CD14-positive monocyte (primary cell): Measurements from ENCODE around the gene TMEM140. TPM values are rescaled to one million over a fixed set of nuclear protein-coding genes. Genes with fewer than 3 reads are reported as not detected.

Experiments
- DNase-seq, 3 donors: peaks; one replicate each; pipeline ENCODE4 v3.0.0-alpha.2; 2011 to 2022
- H2AFZ ChIP-seq: 2 replicates; pipeline ENCODE4 v1.6.0; 2012; ENCODE audit warnings: mild to moderate bottlenecking, low read depth, low read length, inconsistent platforms; ENCODE audit not compliant: insufficient read depth, poor library complexity, severe bottlenecking
- H3K27ac ChIP-seq, 2 donors: 1 replicate in 1 of 2; 2 replicates in 1 of 2; pipeline ENCODE4 v1.5.1; 2012 to 2013; ENCODE audit warnings: low read length in 2 of 2, control low read depth in 1 of 2, inconsistent platforms in 1 of 2, low read depth in 1 of 2, mild to moderate bottlenecking in 1 of 2
- H3K27me3 ChIP-seq, 2 donors: one replicate each; pipeline versions ENCODE4 v1.6.0 to v1.6.1; 2011 to 2013; ENCODE audit warnings: low read length in 2 of 2; ENCODE audit not compliant: control insufficient read depth in 2 of 2, insufficient read depth in 2 of 2
- H3K36me3 ChIP-seq, 2 donors: replicated peaks in 1 of 2; 1 replicate in 1 of 2; 2 replicates in 1 of 2; pipeline versions ENCODE4 v1.5.1 to v1.6.1; 2012 to 2013; ENCODE audit warnings: low read length in 2 of 2, control low read depth in 1 of 2, inconsistent platforms in 1 of 2, mild to moderate bottlenecking in 1 of 2; ENCODE audit not compliant: insufficient read depth in 2 of 2, control insufficient read depth in 1 of 2
- H3K4me1 ChIP-seq, 2 donors: 1 replicate in 1 of 2; 2 replicates in 1 of 2; pipeline versions ENCODE4 v1.5.1 to v1.6.1; 2012 to 2013; ENCODE audit warnings: low read length in 2 of 2, control low read depth in 1 of 2, inconsistent platforms in 1 of 2, mild to moderate bottlenecking in 1 of 2, moderate library complexity in 1 of 2; ENCODE audit not compliant: insufficient read depth in 2 of 2, control insufficient read depth in 1 of 2
- H3K4me2 ChIP-seq: replicated peaks from 2 replicates; pipeline ENCODE3; 2012; ENCODE audit warnings: low read length, moderate library complexity, mild to moderate bottlenecking; ENCODE audit not compliant: poor library complexity, severe bottlenecking; ENCODE audit errors: extremely low read depth
- H3K4me3 ChIP-seq, 3 experiments: fragments of 200-600 bp in 1 of 3; sonication (generic) in 1 of 3; replicated peaks in 1 of 3; 1 replicate in 2 of 3; 2 replicates in 1 of 3; pipeline ENCODE4 v1.5.1; 2011 to 2013; ENCODE audit warnings: low read length in 3 of 3, mild to moderate bottlenecking in 3 of 3, control low read depth in 2 of 3, low read depth in 2 of 3, inconsistent platforms in 1 of 3, moderate library complexity in 1 of 3
- H3K79me2 ChIP-seq: 2 replicates; pipeline ENCODE4 v1.6.0; 2012; ENCODE audit warnings: mild to moderate bottlenecking, control low read depth, inconsistent platforms, low read length, moderate library complexity; ENCODE audit not compliant: insufficient read depth
- H3K9ac ChIP-seq: 2 replicates; pipeline ENCODE4 v1.6.0; 2017; ENCODE audit warnings: low read length, mild to moderate bottlenecking; ENCODE audit not compliant: insufficient read depth, poor library complexity, severe bottlenecking
- H3K9me3 ChIP-seq, 2 donors: replicated peaks in 1 of 2; 1 replicate in 1 of 2; 2 replicates in 1 of 2; pipeline versions ENCODE4 v1.5.1 to v1.6.1; 2012 to 2013; ENCODE audit warnings: low read length in 2 of 2, control low read depth in 1 of 2; ENCODE audit not compliant: control insufficient read depth in 1 of 2, insufficient read depth in 1 of 2
- H4K20me1 ChIP-seq: 2 replicates; pipeline ENCODE4 v1.6.0; 2012; ENCODE audit warnings: mild to moderate bottlenecking, low read length, control low read depth, moderate library complexity; ENCODE audit not compliant: insufficient read depth
- H3K27ac Mint-ChIP-seq, 7 donors: one replicate each; pipeline ENCODE4 v1.8.0; 2020; ENCODE audit warnings: mild to moderate bottlenecking in 7 of 7, mixed read lengths in 7 of 7, moderate library complexity in 6 of 7, inconsistent platforms in 2 of 7
- H3K27me3 Mint-ChIP-seq, 3 donors: one replicate each; pipeline ENCODE4 v1.8.0; 2021 to 2022; ENCODE audit warnings: low read depth in 3 of 3, mild to moderate bottlenecking in 3 of 3, mixed read lengths in 3 of 3, moderate library complexity in 3 of 3, inconsistent platforms in 1 of 3
- H3K36me3 Mint-ChIP-seq, 2 donors: one replicate each; pipeline ENCODE4 v1.8.0; 2020; ENCODE audit warnings: mixed read lengths in 2 of 2, inconsistent platforms in 1 of 2, mild to moderate bottlenecking in 1 of 2
- H3K4me1 Mint-ChIP-seq: one replicate; pipeline ENCODE4 v1.8.0; 2020; ENCODE audit warnings: mild to moderate bottlenecking, mixed read lengths
- H3K4me3 Mint-ChIP-seq, 2 donors: one replicate each; pipeline ENCODE4 v1.8.0; 2020; ENCODE audit warnings: mild to moderate bottlenecking in 2 of 2, mixed read lengths in 2 of 2, moderate library complexity in 1 of 2
- H3K9me3 Mint-ChIP-seq, 7 donors: one replicate each; pipeline ENCODE4 v1.8.0; 2020 to 2022; ENCODE audit warnings: mixed read lengths in 7 of 7, mild to moderate bottlenecking in 6 of 7, moderate library complexity in 6 of 7, inconsistent platforms in 2 of 7
- WGBS: methylation state at CpG from one replicate; pipeline ENCODE4 v1.1.5; 2013; ENCODE audit warnings: missing lambda C conversion rate; ENCODE audit not compliant: insufficient coverage; 5-methylcytosine and 5-hydroxymethylcytosine counted together
- intact Hi-C, 2 donors: fragments of 100-400 bp; cut with micrococcal nuclease; formaldehyde crosslinking; loops; one replicate each; pipeline versions ENCODE4 v1.15.0 to v1.15.1; 2023
- polyA plus RNA-seq, 3 donors: library from polyadenylated mRNA; depleted of rRNA in 1 of 3; unstranded in 2 of 3; stranded (reverse) in 1 of 3; fragments of 300-500 nt in 2 of 3; fragments of >200 nt in 1 of 3; fragmentation: Illumina TruSeq in 2 of 3; gene quantifications; 1 replicate in 2 of 3; 2 replicates in 1 of 3; pipeline ENCODE4 v1.2.3, GENCODE V29; 2012 to 2021
- TF ChIP-seq, protein P1 (sequence below): fragments of 200-600 bp; IDR thresholded peaks from one replicate; pipeline ENCODE4 v1.8.0; 2022; ENCODE audit warnings: antibody characterized with exemption, mild to moderate bottlenecking

TMEM140 gene
- polyA plus RNA-seq, 3 donors, result 2.9 to 14.7 (median 10.6) TPM

DNA sequence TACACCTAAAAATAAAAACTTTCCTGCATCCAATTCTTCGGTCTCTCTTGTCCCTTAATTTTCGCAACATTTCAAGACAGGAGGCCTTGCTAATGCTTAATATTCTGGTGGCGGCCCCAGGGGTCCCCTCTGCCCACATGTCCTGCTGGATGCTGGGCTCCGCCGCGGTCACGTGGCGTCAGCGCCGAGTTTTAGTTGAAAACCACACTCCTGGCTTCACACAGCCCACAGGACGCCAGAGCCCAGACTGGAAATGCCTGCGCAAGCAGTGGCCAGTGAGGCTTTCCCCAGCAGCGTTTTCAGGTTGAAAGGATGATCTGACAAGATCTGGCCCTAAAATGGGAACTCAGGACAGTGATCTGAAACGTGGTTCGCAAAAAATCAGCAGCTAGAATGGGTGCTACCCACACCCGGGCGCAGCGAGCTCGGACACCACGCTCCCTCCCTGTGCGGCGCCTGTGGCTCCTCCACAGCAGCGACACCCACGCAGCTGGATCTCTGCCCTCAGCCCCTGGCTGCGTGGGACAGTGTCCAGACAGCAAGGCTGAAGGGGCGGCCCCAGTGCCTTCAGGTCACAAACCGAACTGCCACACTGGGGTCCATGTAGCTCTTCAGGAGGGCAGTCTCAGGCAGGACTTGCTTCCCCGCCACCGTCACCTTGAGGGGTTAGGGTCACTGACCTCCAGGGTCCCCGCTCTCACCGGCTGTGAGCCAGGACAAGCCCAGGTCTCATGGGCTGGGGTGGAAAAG is 34.2 kb downstream of the TMEM140 start:
- intact Hi-C loops, result no loop called here
- Histone ChIP-seq H3K4me1 (no peaks in the 10 kb centered on the region), H3K27ac (no peak overlapping the region), H4K20me1 (no peaks in the 10 kb centered on the region), H3K9ac (no peak overlapping the region), H3K27me3 (no peaks in the 10 kb centered on the region), H2AFZ (no peak overlapping the region), H3K36me3 (peaks cover 43 to 63% of the 10 kb centered on the region in 2 donors), H3K4me2 (no peak overlapping the region), H3K79me2 (no peaks in the 10 kb centered on the region), H3K4me3 (peak overlapping the region in 1 of 3 experiments; percentile 2), H3K9me3 (peaks cover 45% of the 10 kb centered on the region in 2 donors)
- no peak overlapping the region for H3K27ac Mint-ChIP-seq
- peaks cover 56 to 59% of the 10 kb centered on the region in 2 donors for H3K36me3 Mint-ChIP-seq
- H3K4me3 Mint-ChIP-seq, result no peak overlapping the region
- H3K9me3 Mint-ChIP-seq, result peaks cover 33 to 58% (median 48%) of the 10 kb centered on the region in 7 donors
- H3K4me1 Mint-ChIP-seq, result no peaks in the 10 kb centered on the region
- peaks cover 0 to 2% (median 0%) of the 10 kb centered on the region in 3 donors for H3K27me3 Mint-ChIP-seq
- WGBS, result 97% methylated on average over 30 of the region's 31 CpGs
- TF ChIP-seq, protein P1, sequence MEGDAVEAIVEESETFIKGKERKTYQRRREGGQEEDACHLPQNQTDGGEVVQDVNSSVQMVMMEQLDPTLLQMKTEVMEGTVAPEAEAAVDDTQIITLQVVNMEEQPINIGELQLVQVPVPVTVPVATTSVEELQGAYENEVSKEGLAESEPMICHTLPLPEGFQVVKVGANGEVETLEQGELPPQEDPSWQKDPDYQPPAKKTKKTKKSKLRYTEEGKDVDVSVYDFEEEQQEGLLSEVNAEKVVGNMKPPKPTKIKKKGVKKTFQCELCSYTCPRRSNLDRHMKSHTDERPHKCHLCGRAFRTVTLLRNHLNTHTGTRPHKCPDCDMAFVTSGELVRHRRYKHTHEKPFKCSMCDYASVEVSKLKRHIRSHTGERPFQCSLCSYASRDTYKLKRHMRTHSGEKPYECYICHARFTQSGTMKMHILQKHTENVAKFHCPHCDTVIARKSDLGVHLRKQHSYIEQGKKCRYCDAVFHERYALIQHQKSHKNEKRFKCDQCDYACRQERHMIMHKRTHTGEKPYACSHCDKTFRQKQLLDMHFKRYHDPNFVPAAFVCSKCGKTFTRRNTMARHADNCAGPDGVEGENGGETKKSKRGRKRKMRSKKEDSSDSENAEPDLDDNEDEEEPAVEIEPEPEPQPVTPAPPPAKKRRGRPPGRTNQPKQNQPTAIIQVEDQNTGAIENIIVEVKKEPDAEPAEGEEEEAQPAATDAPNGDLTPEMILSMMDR, result no peak
- DNase-seq, result no peak

DNA sequence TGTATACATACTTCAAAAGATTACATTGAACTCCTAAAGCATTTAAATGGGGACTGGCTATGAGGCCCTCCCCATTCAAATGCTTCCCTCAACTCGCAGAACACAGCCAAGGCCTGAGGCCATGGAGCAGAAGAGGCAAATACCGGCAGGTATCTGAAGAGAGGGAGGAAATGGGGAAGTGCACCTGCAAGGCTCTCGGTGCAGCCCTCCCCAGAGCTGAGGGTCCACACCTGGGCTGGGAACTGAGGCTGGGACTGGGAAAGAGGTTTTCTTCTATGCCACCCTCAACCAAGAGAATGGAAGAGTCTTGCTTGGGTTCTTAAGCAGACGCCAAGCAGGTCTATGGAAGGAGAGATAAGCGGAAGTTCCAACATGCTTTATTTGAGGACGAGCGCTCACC is 35.6 kb downstream of the TMEM140 start:
- Histone ChIP-seq H2AFZ (no peak overlapping the region), H4K20me1 (no peaks in the 10 kb centered on the region), H3K9me3 (peaks cover 45% of the 10 kb centered on the region in 2 donors), H3K36me3 (peaks cover 56 to 76% of the 10 kb centered on the region in 2 donors), H3K27me3 (no peaks in the 10 kb centered on the region), H3K79me2 (no peaks in the 10 kb centered on the region), H3K4me2 (no peak overlapping the region), H3K27ac (no peak overlapping the region), H3K4me3 (no peak overlapping the region), H3K9ac (no peak overlapping the region), H3K4me1 (no peaks in the 10 kb centered on the region)
- H3K36me3 Mint-ChIP-seq, result peaks cover 70 to 72% of the 10 kb centered on the region in 2 donors
- intact Hi-C loops, result no loop called here
- 100% methylated on average over 3 of the region's 7 CpGs for WGBS
- no peaks in the 10 kb centered on the region for H3K4me1 Mint-ChIP-seq
- no peak overlapping the region for H3K4me3 Mint-ChIP-seq
- H3K27me3 Mint-ChIP-seq, result peaks cover 0 to 2% (median 0%) of the 10 kb centered on the region in 3 donors
- peak overlapping the region in 1 of 7 donors; percentile 42 for H3K27ac Mint-ChIP-seq
- TF ChIP-seq, protein P1, result no peak
- no peak for DNase-seq
- H3K9me3 Mint-ChIP-seq, result peaks cover 33 to 58% (median 48%) of the 10 kb centered on the region in 7 donors
